Uterus (tissue), 4 donors: ENCODE measurements around the gene C11orf86. TPM values are rescaled to one million over a fixed set of nuclear protein-coding genes. Genes with fewer than 3 reads are reported as not detected.

Experiments
- DNase-seq, 2 donors: peaks; one replicate each; pipeline ENCODE4 v3.0.0-alpha.2; 2019 to 2020
- H3K27ac ChIP-seq, 2 donors: fragments of 200-600 bp; sonication (generic); 1 replicate in 1 of 2; 2 replicates in 1 of 2; pipeline ENCODE4 v1.5.1; 2016 to 2018
- H3K27me3 ChIP-seq, 2 donors: fragments of 200-600 bp; sonication (generic); one replicate each; pipeline ENCODE4 v1.5.1; 2018 to 2019; ENCODE audit warnings: control low read depth in 1 of 2
- H3K36me3 ChIP-seq, 2 donors: fragments of 200-600 bp; sonication (generic); one replicate each; pipeline ENCODE4 v1.5.1; 2019; ENCODE audit warnings: control low read depth in 1 of 2
- H3K4me1 ChIP-seq, 2 donors: fragments of 200-600 bp; sonication (generic); one replicate each; pipeline ENCODE4 v1.5.1; 2018 to 2019; ENCODE audit warnings: control low read depth in 1 of 2
- H3K4me3 ChIP-seq, 2 donors: fragments of 200-600 bp; sonication (generic); 1 replicate in 1 of 2; 2 replicates in 1 of 2; pipeline ENCODE4 v1.5.1; 2018 to 2019; ENCODE audit warnings: mild to moderate bottlenecking in 1 of 2
- H3K9me3 ChIP-seq, 2 donors: fragments of 200-600 bp; sonication (generic); one replicate each; pipeline ENCODE4 v1.5.1; 2019; ENCODE audit warnings: control low read depth in 1 of 2
- CTCF ChIP-seq, 4 experiments: fragments of 200-600 bp in 2 of 4; fragments of 450-650 bp in 2 of 4; sonication (generic) in 2 of 4; IDR thresholded peaks; one replicate each; pipeline ENCODE4 v1.5.1; 2016 to 2019; ENCODE audit warnings: antibody characterized with exemption in 4 of 4, mild to moderate bottlenecking in 2 of 4, moderate library complexity in 1 of 4
- POLR2A ChIP-seq, 2 donors: fragments of 450-650 bp; IDR thresholded peaks; one replicate each; pipeline ENCODE4 v1.6.1; 2016; ENCODE audit warnings: antibody characterized with exemption in 2 of 2, mild to moderate bottlenecking in 1 of 2, moderate library complexity in 1 of 2
- intact Hi-C: fragments of 100-400 bp; cut with DNase I; formaldehyde crosslinking; loops from one replicate; pipeline ENCODE4 v1.15.1; 2023; ENCODE audit warnings: low total_unique reads
- microRNA-seq: library from miRNA; unstranded; fragments of <30 nt; microRNA quantifications from one replicate; pipeline ENCODE4, GENCODE V29; 2016; ENCODE audit warnings: borderline microRNAs expressed, borderline replicate concordance
- small RNA-seq: library from RNA; depleted of rRNA; stranded (forward); fragments of <200 nt; gene quantifications from one replicate; pipeline ENCODE3, GENCODE V24; 2016
- total RNA-seq, 4 donors: library from RNA; depleted of rRNA in 3 of 4; stranded (reverse); fragments of >200 nt in 3 of 4; gene quantifications; one replicate each; pipeline versions ENCODE4 v1.1.0 to v1.2.4, GENCODE V29; 2014 to 2023
- donor health status: DM: yes; HTN: yes; CAD: no.

The C11orf86 gene
- total RNA-seq, 4 donors from 2014 or later = not detected

- Histone ChIP-seq H3K9me3 (no peaks in the 10 kb centered on the region), H3K27ac (no peak overlapping the region), H3K4me1 (peaks cover 0 to 6% of the 10 kb centered on the region in 2 donors), H3K36me3 (no peaks in the 10 kb centered on the region), H3K27me3 (no peaks in the 10 kb centered on the region), H3K4me3 (no peak overlapping the region)
- no peak for TF ChIP-seq CTCF (IDR thresholded peaks at IDR 0.05)
- no peak for TF ChIP-seq POLR2A (IDR thresholded peaks at IDR 0.05)
- no peak for DNase-seq
- intact Hi-C loops = no loop called here
Observed at GRCh38 chr11:67024410-67024809, 49.3 kb downstream of the C11orf86 start.

- H3K4me1 ChIP-seq = peaks cover 0 to 6% of the 10 kb centered on the region in 2 donors
- H3K27ac ChIP-seq = no peak overlapping the region
- no peaks in the 10 kb centered on the region for H3K27me3 ChIP-seq
- intact Hi-C loops = no loop called here
- no peak for TF ChIP-seq CTCF (IDR thresholded peaks at IDR 0.05)
- TF ChIP-seq POLR2A (IDR thresholded peaks at IDR 0.05) = no peak
- no peaks in the 10 kb centered on the region for H3K9me3 ChIP-seq
- no peak for DNase-seq
- H3K4me3 ChIP-seq = no peak overlapping the region
- no peaks in the 10 kb centered on the region for H3K36me3 ChIP-seq
Observed at GRCh38 chr11:67024966-67025365, 49.9 kb downstream of the C11orf86 start.

- Histone ChIP-seq H3K4me1 (peaks cover 0 to 6% of the 10 kb centered on the region in 2 donors), H3K4me3 (no peak overlapping the region), H3K9me3 (no peaks in the 10 kb centered on the region), H3K36me3 (no peaks in the 10 kb centered on the region), H3K27me3 (no peaks in the 10 kb centered on the region), H3K27ac (no peak overlapping the region)
- DNase-seq = no peak
- intact Hi-C loops = no loop called here
- TF ChIP-seq POLR2A (IDR thresholded peaks at IDR 0.05) (no peak), CTCF (IDR thresholded peaks at IDR 0.05) (no peak)
Observed at GRCh38 chr11:67025750-67026149, 50.6 kb downstream of the C11orf86 start.

Small RNAs within 50 kb of the gene (microRNA-seq; reads per million reads assigned to microRNA genes)
- gene MIR3163 = not detected

Small RNAs within 50 kb of the gene (small RNA-seq; reads per million reads assigned to genes)
- not detected for gene MIR3163

Other genes starting within 250 kb of the C11orf86 start
- gene SPTBN2, start 246.1 kb upstream of the C11orf86 start, total RNA-seq = 10 to 100 TPM in 1 of 4 donors, 1 to 10 TPM in 1, under 1 TPM in 2; under 0.01 to 31.0 (median 1.6) TPM
- gene RCE1, start 131.9 kb upstream of the C11orf86 start, total RNA-seq = 10 to 100 TPM in 3 of 4 donors, 1 to 10 TPM in 1; 2.3 to 19.4 (median 13.7) TPM
- gene LRFN4, start 118.2 kb upstream of the C11orf86 start, total RNA-seq = 10 to 100 TPM in 1 of 4 donors, 1 to 10 TPM in 3; 1.5 to 17.0 (median 5.4) TPM
- gene PC, start 16.9 kb upstream of the C11orf86 start, total RNA-seq = 10 to 100 TPM in 1 of 4 donors, 1 to 10 TPM in 3; 7.1 to 13.8 (median 8.1) TPM
- under 1 TPM in 2 of 4 donors, not detected in 2; 0.55 to 0.61 TPM for gene SYT12, start 47.8 kb downstream of the C11orf86 start, total RNA-seq
- gene RHOD, start 81.5 kb downstream of the C11orf86 start, total RNA-seq = 10 to 100 TPM in 2 of 4 donors, 1 to 10 TPM in 2; 9.4 to 23.6 (median 10.4) TPM
- gene KDM2A, start 144.0 kb downstream of the C11orf86 start, total RNA-seq = 10 to 100 TPM; 48.2 to 94.9 (median 73.5) TPM